Measurements from ENCODE around the gene ENTPD6. TPM values are rescaled to one million over a fixed set of nuclear protein-coding genes. Genes with fewer than 3 reads are reported as not detected.
"Not testable (repeated sequence)": the region's sequence is repeated elsewhere in the genome, so short reads cannot be mapped to it uniquely, and the experiment has no call there.

The ENTPD6 gene
- total RNA-seq, 1 donor from 2014 or later: 118 TPM

- ATAC-seq (ENCODE audit: poor library complexity) (no peak), DNase-seq (no peak)
- intact Hi-C loops (cut with DNase I): loop anchor here (5.0 to 10.0 kb wide), 2 partner anchors 33 to 204 kb away; partner anchors contain the start of gene ACSS1
Observed at GRCh38 chr20:25258828-25259227, 63.3 kb downstream of the ENTPD6 start.

- ATAC-seq (ENCODE audit: poor library complexity) (no peak), DNase-seq (no peak)
- intact Hi-C loops (cut with DNase I): loop anchor here (5.0 to 10.0 kb wide), 2 partner anchors 33 to 205 kb away; partner anchors contain the start of gene ACSS1
Observed at GRCh38 chr20:25259358-25259757, 63.8 kb downstream of the ENTPD6 start.

GRCh38 chr20:25259788-25260254, 64.3 kb downstream of the ENTPD6 start:
- no peak for ATAC-seq (ENCODE audit: poor library complexity)
- DNase-seq: no peak
- intact Hi-C loops (cut with DNase I): loop anchor here (5.0 to 10.0 kb wide), 2 partner anchors 32 to 205 kb away; partner anchors contain the start of gene ACSS1

DNA sequence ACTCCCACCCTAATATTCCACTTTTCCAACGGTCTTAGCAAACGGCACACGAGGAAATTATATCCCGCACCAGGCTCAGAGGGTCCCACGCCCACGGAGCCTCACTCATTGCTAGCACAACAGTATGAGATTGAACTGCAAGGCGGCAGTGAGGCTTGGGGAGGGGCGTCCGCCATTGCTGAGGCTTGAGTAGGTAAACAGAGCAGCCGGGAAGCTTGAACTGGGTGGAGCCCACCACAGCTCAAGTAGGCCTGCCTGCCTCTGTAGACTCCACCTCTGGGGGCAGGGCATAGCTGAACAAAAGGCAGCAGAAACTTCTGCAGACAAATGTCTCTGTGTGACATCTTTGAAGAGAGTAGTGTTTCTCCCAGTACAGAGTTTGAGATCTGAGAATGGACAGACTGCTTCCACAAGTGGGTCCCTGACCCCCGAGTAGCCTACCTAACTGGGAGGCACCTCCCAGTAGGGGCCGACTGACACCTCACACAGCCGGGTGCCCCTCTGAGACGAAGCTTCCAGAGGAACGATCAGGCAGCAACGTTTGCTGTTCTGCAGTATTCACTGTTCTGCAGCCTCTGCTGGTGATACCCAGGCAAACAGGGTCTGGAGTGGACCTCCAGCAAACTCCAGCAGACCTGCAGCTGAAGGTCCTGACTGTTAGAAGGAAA, 65.4 kb downstream of the ENTPD6 start:
- DNase-seq; intact Hi-C loops (cut with DNase I); ATAC-seq (ENCODE audit: poor library complexity): not testable (repeated sequence)

- ATAC-seq (ENCODE audit: poor library complexity) (no peak), DNase-seq (peak; percentile 1)
- intact Hi-C loops (cut with DNase I): no loop called here
Observed at GRCh38 chr20:25269057-25269832, 73.7 kb downstream of the ENTPD6 start.

DNA sequence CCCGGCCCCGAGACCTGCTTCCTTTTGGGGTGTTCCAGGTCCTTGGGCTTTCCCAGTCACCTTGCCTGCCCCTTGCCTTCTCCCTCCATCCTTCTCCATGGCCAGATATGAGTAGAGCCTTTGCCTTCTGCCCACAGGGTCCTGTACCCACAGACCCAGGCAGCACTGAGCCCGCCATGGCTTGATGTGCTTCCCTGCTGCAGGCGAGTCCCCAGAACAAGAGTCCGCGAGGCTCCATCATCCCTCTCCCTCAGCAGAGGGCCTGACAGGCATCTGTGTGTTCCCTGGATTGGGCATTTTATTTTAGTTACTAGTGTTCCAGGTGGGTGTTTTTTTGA, 74.3 kb downstream of the ENTPD6 start:
- DNase-seq: peak; percentile 34
- ATAC-seq (ENCODE audit: poor library complexity): no peak
- intact Hi-C loops (cut with DNase I): no loop called here

GRCh38 chr20:25270829-25271251, 75.3 kb downstream of the ENTPD6 start:
- intact Hi-C loops (cut with DNase I): no loop called here
- ATAC-seq (ENCODE audit: poor library complexity) (no peak), DNase-seq (peak; percentile 28)

GRCh38 chr20:25271486-25272222, 76.1 kb downstream of the ENTPD6 start:
- intact Hi-C loops (cut with DNase I): no loop called here
- ATAC-seq (ENCODE audit: poor library complexity) (no peak), DNase-seq (peak; percentile 20)

- intact Hi-C loops (cut with DNase I): no loop called here
- DNase-seq (peak; percentile 25), ATAC-seq (ENCODE audit: poor library complexity) (no peak)
Observed at GRCh38 chr20:25272223-25273000, 76.9 kb downstream of the ENTPD6 start.

DNA sequence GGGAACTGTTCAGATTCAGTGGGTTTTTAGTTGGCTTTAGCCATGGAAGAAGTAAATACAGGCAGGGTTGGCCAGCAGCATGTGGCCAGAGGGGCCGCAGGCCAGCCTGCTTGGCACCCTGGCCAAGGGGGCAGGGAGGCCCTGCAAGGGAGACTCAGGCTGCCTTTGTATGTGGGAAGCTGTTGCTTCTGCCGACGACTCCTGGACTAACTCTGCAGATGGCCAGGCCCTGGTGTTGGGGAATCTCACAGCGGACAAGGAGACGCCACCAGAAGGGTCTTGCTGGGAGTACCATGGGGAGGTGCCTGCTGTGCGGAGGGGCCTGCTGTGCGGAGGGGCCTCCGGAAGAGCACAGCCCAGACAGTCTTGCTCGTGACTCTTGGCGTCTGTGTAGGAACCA, 77.5 kb downstream of the ENTPD6 start:
- intact Hi-C loops (cut with DNase I): no loop called here
- DNase-seq (peak; percentile 27), ATAC-seq (ENCODE audit: poor library complexity) (no peak)

GRCh38 chr20:25273541-25274358, 78.2 kb downstream of the ENTPD6 start:
- intact Hi-C loops (cut with DNase I): no loop called here
- peak; percentile 52 for DNase-seq
- peak; percentile 29 for ATAC-seq (ENCODE audit: poor library complexity)

DNA sequence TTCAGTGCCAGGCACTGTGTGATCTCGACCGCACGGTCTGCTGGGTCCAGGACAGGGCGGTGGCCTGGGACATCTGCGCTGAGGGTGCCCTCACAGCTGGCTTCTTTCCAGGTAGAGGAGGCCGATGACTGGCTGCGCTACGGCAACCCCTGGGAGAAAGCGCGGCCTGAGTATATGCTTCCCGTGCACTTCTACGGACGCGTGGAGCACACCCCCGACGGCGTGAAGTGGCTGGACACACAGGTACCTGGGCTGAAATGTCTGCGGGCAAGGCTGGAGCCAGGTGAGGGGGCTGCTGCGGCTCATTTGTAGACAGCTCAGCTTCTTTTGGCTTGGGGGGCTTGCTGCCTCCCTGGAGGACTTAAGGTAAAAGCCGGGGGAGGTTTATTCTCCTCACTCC, 79.0 kb downstream of the ENTPD6 start:
- DNase-seq (peak; percentile 47), ATAC-seq (ENCODE audit: poor library complexity) (peak; percentile 26)
- intact Hi-C loops (cut with DNase I): no loop called here

GRCh38 chr20:25274891-25275812, 79.6 kb downstream of the ENTPD6 start:
- DNase-seq (peak; percentile 78), ATAC-seq (ENCODE audit: poor library complexity) (peak; percentile 58)
- intact Hi-C loops (cut with DNase I): no loop called here

DNA sequence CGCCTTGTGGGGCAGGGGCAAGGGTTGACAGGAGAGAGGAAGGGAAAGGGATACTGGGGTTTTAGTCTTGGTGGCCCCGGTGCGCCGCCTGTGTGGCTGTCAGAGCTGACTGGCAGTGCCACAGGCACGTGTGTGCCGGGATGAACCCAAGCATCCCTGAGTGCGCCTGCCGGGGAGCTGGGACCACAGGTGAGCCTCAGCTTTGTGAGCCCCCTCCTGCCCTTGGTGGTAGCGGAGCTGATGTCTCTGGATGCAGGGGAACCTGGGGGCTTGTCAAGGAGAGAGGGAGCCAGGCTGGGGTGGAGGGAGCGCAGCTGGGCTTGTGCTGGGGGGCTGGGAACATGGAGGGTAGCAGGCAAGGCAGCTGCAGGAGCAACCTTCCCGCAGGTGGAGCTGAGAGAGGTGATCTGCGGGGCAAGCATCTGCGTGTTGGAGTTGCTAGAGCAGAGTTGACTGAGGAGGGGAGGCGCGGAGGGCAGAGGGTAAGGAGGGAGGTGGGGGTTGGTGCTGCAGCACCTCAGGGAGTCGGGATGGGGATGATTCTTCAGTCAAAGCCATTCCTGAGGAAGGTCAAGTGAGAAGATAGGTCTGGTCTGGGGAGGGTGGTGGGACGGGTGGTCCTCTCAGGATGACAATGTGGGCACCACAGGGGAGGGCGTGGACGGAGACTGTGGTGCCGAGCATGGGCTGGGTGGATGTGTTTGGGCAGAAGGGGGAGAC, 80.5 kb downstream of the ENTPD6 start:
- intact Hi-C loops (cut with DNase I): no loop called here

More for the DNA sequence above, 80.5 kb downstream of the ENTPD6 start:
- DNase-seq (peak; percentile 31), ATAC-seq (ENCODE audit: poor library complexity) (no peak)
